Liver (tissue), 3 donors: Measurements from ENCODE around the gene OR10A7.

ENCODE experiments used
- ATF3 ChIP-seq: IDR thresholded peaks from 2 replicates; pipeline ENCODE4 v1.6.1; 2016; ENCODE audit warnings: antibody characterized with exemption
- GABPA ChIP-seq, 2 donors: IDR thresholded peaks in 1 of 2; conservative IDR thresholded peaks in 1 of 2; 2 replicates each; pipeline ENCODE4 v1.6.1; 2016; ENCODE audit warnings: antibody characterized with exemption in 2 of 2, mild to moderate bottlenecking in 1 of 2, moderate library complexity in 1 of 2
- NR2F2 ChIP-seq: IDR thresholded peaks from 2 replicates; pipeline ENCODE4 v1.6.1; 2016; ENCODE audit warnings: antibody characterized with exemption
- RAD21 ChIP-seq, 2 donors: IDR thresholded peaks; 2 replicates each; pipeline ENCODE4 v1.6.1; 2016; ENCODE audit warnings: antibody characterized with exemption in 2 of 2, mild to moderate bottlenecking in 2 of 2
- REST ChIP-seq: IDR thresholded peaks from 2 replicates; pipeline ENCODE4 v1.6.1; 2016; ENCODE audit warnings: antibody characterized with exemption, mild to moderate bottlenecking
- ZBTB33 ChIP-seq: IDR thresholded peaks from 2 replicates; pipeline ENCODE4 v1.6.1; 2016; ENCODE audit warnings: antibody characterized with exemption
- TF ChIP-seq, protein P1 (sequence below): fragments of 150-350 bp; IDR thresholded peaks from 2 replicates; pipeline ENCODE4 v1.5.1; 2017; ENCODE audit warnings: improper control_type of control experiment, low read depth, low read length; ENCODE audit not compliant: missing input control
- TF ChIP-seq, protein P2 (sequence below): IDR thresholded peaks from 2 replicates; pipeline ENCODE4 v1.6.1; 2016; ENCODE audit warnings: antibody characterized with exemption
- donor health status: healthy.
- donor health status: healthy.

DNA sequence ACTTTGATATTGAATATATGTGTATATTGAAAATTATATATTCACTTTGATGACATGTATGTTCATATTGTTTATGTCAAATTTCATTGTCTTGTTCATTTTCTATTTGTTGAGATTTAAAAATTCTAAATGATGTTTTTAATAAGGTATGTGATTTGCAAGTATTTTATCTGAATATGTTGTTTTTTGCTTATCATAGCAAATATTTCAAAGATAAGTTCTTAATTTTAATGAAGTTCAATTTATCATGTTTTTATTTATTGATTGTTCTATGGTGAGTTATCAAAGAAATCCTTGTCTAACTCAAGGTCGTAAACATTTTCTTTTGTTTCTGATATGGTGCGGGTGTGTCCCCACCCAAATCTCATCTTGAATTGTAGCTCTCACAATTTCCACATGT is 49.4 kb upstream of the OR10A7 start:
- TF ChIP-seq ZBTB33 (no peak), ATF3 (no peak), GABPA (IDR thresholded peaks at IDR 0.05 in 1 of 2, conservative IDR thresholded peaks at IDR 0.05 in 1 of 2) (no peak), RAD21 (IDR thresholded peaks at IDR 0.05) (no peak), NR2F2 (no peak), REST (no peak)
- TF ChIP-seq, protein P1, sequence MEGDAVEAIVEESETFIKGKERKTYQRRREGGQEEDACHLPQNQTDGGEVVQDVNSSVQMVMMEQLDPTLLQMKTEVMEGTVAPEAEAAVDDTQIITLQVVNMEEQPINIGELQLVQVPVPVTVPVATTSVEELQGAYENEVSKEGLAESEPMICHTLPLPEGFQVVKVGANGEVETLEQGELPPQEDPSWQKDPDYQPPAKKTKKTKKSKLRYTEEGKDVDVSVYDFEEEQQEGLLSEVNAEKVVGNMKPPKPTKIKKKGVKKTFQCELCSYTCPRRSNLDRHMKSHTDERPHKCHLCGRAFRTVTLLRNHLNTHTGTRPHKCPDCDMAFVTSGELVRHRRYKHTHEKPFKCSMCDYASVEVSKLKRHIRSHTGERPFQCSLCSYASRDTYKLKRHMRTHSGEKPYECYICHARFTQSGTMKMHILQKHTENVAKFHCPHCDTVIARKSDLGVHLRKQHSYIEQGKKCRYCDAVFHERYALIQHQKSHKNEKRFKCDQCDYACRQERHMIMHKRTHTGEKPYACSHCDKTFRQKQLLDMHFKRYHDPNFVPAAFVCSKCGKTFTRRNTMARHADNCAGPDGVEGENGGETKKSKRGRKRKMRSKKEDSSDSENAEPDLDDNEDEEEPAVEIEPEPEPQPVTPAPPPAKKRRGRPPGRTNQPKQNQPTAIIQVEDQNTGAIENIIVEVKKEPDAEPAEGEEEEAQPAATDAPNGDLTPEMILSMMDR = no peak
- TF ChIP-seq, protein P2, sequence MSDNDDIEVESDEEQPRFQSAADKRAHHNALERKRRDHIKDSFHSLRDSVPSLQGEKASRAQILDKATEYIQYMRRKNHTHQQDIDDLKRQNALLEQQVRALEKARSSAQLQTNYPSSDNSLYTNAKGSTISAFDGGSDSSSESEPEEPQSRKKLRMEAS = no peak
